Fibroblast of skin of scalp (primary cell): ENCODE results near the gene COG2.
"Not testable (repeated sequence)": the region's sequence is repeated elsewhere in the genome, so short reads cannot be mapped to it uniquely, and the experiment has no call there.

Source experiments
- DNase-seq: peaks from one replicate; pipeline ENCODE4 v3.0.0-alpha.2; 2013

The COG2 gene

GRCh38 chr1:230626232-230626631, 16.0 kb upstream of the COG2 start:
- no peak for DNase-seq

- no peak for DNase-seq
Observed at GRCh38 chr1:230627767-230628166, 14.5 kb upstream of the COG2 start.

- no peak for DNase-seq
Observed at GRCh38 chr1:230629511-230629910, 12.8 kb upstream of the COG2 start.

GRCh38 chr1:230631477-230631876, 10.8 kb upstream of the COG2 start:
- no peak for DNase-seq

DNA sequence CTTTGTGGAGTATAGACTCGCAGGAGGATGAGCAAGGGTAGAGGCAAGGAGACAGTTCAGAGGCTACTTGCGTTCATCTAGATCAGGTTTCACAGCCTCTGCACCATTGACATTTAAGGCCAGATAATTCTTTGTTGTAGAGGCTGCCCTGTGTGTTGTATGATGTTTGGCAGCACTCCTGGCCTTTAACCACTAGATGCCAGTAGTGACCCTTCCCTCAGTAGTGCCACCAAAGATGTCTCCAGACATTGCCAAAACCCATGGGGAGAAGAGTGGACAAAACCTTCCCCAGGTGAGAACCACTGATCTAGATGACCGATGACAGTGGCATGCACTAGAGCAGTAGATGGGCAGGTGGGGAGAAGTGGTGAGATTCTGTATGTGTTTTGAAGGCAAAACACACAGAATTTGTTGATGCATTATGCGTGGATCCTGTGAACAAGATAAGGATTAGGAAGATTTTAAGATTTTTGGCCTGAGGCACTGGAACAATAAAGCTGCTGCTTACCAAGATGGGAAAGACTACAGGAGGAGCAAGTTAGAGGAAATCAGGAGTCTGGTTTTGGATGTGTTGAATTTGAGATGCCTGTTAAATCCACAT, 9.9 kb upstream of the COG2 start:
- peak; percentile 31 for DNase-seq

DNA sequence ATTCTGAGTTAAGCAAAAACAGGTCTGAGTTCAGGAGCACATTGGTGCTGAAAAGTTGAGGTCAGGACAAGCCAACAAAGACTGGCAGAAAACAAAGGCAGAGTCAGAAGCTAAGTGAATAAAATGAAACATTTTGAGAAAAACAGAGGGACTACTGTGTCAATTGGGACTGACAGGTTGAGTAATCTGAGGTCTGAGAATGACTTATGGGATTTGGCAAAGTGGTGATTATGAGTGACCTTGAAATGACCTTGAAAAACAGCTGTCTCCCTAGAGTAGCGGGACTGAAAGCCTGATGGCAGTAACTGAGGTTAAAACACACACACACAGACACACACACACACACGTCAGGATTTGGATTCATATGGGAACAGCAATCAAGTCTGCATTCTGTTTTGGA, 8.8 kb upstream of the COG2 start:
- DNase-seq = no peak

GRCh38 chr1:230634384-230634783, 7.9 kb upstream of the COG2 start:
- DNase-seq = no peak

GRCh38 chr1:230636575-230637148, 5.6 kb upstream of the COG2 start:
- DNase-seq = no peak

DNA sequence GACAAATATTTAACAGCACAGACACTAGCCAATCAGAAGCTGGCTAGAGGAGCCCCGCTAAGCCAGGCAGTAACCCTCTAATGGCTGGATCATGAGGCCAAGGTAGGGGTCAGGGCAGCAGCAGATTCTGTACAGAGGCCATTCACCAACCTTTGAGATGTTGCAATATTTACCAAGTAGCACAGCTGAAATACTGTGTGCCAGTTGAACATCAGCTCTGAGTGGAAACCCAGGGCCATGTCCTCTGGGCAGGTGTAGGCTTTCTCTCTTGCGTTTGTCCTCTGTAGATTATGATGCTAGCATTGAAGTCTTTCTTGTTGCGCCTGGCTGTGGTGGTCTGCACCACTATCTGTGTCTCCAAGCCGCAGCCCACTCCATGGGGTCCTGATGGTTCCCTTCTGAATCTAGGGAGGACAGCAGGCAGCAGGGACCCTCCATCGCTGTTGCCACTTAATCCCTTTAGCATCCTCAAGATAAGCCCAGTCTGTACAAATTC, 2.5 kb upstream of the COG2 start:
- DNase-seq = no peak

- peak; percentile 42 for DNase-seq
Observed at GRCh38 chr1:230641346-230641745, 935 bp upstream of the COG2 start.

GRCh38 chr1:230641900-230642262, 400 bp upstream of the COG2 start:
- DNase-seq = peak; percentile 3

GRCh38 chr1:230643908-230644307, 1.6 kb downstream of the COG2 start:
- DNase-seq = peak; percentile 15

GRCh38 chr1:230646710-230647302, 4.5 kb downstream of the COG2 start:
- DNase-seq = no peak

- no peak for DNase-seq
Observed at GRCh38 chr1:230647321-230647720, 5.0 kb downstream of the COG2 start.

DNA sequence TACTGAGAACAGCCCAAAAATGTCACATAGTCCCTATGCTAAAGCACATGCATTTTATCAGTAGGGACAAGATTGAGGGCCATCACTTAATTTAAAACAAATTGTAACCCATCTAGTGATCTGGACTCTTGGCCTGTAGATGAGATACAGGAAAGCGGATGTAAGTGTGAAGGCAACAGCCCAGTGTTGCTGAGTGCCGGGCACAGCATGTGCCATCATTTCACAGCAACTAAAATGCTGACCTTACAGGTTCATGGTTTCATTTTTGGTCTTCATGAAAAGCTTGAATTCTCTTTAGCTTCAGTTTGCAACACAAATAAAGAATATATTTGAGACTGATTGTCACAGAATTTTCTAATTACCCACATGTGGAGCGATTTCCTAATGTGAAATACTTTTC, 5.8 kb downstream of the COG2 start:
- no peak for DNase-seq

GRCh38 chr1:230650300-230650699, 8.0 kb downstream of the COG2 start:
- DNase-seq = no peak

- no peak for DNase-seq
Observed at GRCh38 chr1:230651235-230651634, 9.0 kb downstream of the COG2 start.

GRCh38 chr1:230656719-230657118, 14.4 kb downstream of the COG2 start:
- not testable (repeated sequence) for DNase-seq

DNA sequence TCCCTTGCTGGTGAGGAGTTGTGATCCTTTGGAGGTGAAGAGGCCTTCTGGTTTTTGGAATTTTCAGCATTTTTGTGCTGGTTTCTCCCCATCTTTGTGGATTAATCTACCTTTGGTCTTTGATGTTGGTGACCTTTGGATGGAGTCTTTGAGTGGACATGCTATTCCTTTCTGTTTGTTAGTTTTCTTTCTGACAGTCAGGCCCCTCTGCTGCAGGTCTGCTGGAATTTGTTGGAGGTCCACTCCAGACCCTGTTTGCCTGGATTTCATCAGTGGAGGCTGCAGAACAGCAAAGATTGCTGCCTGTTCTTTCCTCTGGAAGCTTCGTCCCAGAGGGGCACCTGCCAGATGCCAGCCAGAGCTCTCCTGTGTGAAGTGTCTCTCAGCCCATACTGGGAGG, 15.8 kb downstream of the COG2 start:
- not testable (repeated sequence) for DNase-seq

DNA sequence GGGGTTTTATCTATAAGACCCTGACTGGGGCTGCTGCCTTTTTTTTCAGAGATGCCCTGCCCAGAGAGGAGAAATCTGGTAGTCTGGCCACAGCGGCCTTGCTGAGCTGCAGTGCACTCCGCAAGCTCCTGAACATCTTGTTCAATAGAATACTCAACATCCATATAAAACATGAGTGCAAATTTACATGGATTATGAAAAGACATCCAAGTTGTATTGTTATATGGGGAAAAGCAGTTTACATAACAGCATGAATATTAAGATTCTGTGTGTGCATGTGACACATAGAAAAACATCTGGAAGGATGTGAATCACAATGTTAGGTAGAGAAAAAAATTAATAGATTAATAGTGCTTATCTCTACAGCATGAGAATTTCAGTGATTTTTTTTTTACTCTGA, 16.4 kb downstream of the COG2 start:
- DNase-seq = no peak

DNA sequence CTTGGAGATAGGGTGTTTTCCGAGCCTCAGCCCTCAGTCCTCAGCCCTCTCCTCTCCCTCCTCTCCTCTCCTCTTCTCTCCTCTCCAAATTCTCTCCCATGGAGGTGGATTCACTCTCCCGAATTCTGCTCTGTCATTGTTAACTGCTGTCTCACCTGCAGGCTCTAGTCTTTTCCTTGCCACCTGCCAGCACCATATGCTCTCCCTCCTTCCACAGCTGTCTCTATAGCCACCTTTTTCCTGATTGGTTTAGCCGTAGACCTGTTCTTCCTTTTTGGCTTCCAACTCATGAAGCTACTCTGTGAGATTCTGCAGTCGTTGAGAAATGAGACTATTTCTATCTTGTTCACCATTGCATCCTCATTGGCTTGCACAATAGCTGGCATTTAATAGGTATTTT, 19.7 kb downstream of the COG2 start:
- DNase-seq = no peak

DNA sequence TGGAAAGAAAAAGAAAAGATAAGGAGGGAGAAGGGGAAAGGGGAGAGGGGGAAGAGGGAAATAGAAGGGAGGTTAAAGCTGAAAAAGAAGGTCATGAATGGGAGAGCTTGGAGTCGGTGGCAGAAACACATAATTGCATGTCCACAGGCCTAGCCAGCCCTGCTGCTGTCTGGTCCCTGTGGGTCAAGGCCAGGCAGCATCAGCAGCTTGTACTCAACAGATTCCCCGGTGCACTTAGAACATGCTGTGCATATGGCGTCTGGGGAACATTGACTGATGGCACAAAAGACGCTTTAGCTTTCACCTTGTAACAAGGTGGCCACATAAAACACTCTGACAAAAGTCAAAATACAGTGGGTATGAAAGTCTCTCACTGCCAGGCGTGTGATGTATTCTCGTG, 25.9 kb downstream of the COG2 start:
- no peak for DNase-seq

DNA sequence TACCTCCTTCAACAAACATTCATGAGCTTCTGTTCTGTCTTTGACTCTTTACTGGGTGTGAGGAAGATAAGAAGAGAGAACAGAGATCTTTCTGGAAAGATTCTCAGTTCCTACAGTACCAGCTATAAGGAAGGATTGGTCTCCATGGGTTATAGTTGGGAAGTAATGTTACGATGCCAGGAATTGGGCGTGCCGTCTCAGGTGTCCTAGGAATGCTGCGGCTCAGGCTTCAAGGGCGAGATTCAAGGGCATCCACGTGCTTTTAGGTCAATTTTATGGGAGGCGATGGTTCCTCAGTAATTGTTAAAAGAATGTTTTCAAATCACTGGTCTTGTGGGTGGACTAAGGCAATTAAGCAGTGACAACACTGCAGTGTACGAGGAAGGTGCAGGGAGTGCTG, 27.3 kb downstream of the COG2 start:
- no peak for DNase-seq

GRCh38 chr1:230674581-230674980, 32.3 kb downstream of the COG2 start:
- no peak for DNase-seq

- DNase-seq = no peak
Observed at GRCh38 chr1:230677200-230677599, 34.9 kb downstream of the COG2 start.
